ENCODE data around the gene S100A2.

Gene S100A2

DNA sequence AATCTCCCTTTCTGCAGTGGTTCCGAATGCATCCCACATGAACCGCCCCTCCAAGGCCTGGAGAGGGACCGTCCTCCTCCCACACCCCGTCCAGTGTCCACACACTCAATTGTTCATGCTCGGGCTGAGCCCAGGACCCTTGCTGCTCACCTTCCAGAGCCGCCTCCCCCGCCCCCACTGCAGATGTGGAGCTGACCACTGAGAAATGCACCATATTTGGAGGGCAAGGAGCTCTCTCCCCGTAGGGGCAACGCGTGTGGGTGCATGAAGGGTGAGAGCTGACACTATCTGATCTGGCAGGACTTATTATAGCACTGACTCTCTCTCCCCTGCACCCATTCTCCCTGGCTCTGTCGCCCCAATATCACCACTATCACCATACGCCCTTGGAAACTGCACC is 12.5 kb downstream of the S100A2 start:
- no peak for DNase-seq (ENCODE audit: low read depth, low spot score)
- no peak overlapping the region for H3K4me3 ChIP-seq (ENCODE audit: low read depth, low read length)
- ChIA-PET CTCF (interaction anchor here (1.8 to 9.1 kb wide), 5 partner anchors 11 to 21 kb away, joined by 7 to 92 read pairs (median 26); partner anchors contain the start of genes S100A2, S100A5 and S100A6), POLR2A (interaction anchor here (0.6 kb wide), 1 partner anchor 13 kb away, joined by 3 read pairs; no protein-coding TSS in a partner anchor)
- TF ChIP-seq, protein P1, sequence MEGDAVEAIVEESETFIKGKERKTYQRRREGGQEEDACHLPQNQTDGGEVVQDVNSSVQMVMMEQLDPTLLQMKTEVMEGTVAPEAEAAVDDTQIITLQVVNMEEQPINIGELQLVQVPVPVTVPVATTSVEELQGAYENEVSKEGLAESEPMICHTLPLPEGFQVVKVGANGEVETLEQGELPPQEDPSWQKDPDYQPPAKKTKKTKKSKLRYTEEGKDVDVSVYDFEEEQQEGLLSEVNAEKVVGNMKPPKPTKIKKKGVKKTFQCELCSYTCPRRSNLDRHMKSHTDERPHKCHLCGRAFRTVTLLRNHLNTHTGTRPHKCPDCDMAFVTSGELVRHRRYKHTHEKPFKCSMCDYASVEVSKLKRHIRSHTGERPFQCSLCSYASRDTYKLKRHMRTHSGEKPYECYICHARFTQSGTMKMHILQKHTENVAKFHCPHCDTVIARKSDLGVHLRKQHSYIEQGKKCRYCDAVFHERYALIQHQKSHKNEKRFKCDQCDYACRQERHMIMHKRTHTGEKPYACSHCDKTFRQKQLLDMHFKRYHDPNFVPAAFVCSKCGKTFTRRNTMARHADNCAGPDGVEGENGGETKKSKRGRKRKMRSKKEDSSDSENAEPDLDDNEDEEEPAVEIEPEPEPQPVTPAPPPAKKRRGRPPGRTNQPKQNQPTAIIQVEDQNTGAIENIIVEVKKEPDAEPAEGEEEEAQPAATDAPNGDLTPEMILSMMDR (IDR thresholded peaks at IDR 0.05; ENCODE audit: insufficient read depth, low read length, missing control alignments) = no peak

DNA sequence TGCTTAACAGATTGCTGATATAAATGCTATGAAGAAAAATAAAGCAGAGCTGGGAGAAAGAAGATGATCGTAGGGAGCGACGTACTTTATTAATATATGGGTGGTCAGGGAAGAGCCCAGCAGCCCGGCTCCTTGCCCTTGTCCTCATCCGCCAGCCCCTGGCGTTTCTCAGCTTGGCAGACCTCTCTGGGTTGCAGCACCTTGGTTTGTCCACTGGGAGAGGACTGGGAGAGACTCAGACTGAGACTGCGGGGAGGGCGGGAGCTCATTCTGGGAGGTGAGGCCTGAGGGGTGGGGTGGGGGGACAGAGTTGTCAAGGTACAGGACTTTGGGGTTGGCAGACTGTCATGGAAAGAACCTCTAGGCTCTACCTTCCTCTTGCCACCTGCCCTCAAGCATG is 13.3 kb downstream of the S100A2 start:
- POLR2A ChIA-PET = no interaction called here

DNA sequence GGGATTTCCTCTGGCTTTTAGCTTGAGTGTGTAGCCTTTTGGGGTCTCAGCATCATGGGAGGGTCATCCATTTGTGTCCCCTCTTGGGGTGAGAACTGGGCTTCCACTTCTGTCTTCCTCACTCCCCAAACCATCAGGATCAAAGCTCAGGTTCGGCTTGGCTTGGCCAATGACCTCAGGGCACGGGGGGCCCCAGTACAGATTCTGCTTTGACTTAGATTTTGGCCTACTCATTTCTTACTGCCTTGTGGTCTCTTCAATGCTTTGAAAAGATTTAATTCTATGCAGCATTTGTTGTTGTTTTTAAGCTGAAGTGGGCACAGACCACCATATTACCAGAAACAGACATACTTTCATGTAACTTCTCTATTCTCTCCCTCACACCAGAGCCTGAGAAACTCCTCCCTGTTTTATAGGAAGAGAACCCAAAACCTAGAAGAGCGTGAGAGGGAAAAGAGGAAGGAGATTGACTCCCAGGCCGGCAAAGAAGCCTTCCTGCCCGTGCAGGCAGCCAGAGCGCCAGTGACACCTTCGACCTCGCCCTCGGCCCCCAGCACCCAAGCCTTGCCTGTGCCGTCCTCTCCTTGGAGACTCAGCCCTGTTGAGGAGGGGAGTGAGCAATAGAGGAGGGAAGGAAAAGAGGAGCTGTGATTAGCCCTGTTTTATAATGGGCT is 14.7 kb downstream of the S100A2 start:
- DNase-seq (ENCODE audit: low read depth, low spot score) = no peak
- TF ChIP-seq, protein P1 (IDR thresholded peaks at IDR 0.05; ENCODE audit: insufficient read depth, low read length, missing control alignments) = no peak
- CTCF ChIA-PET = interaction anchor here (1.6 to 9.1 kb wide), 7 partner anchors 10 to 40 kb away, joined by 4 to 92 read pairs (median 17); partner anchors contain the start of genes S100A2 and S100A5
- POLR2A ChIA-PET = interaction anchor here (1.3 to 2.7 kb wide), 3 partner anchors 15 to 18 kb away, joined by 3 to 9 read pairs (median 7); partner anchors contain the start of gene S100A6
- H3K4me3 ChIP-seq (ENCODE audit: low read depth, low read length) = no peak overlapping the region

More for the DNA sequence above, 13.3 kb downstream of the S100A2 start:
- TF ChIP-seq, protein P1 (IDR thresholded peaks at IDR 0.05; ENCODE audit: insufficient read depth, low read length, missing control alignments) = no peak
- no peak for DNase-seq (ENCODE audit: low read depth, low spot score)
- no peak overlapping the region for H3K4me3 ChIP-seq (ENCODE audit: low read depth, low read length)
- CTCF ChIA-PET = interaction anchor here (1.6 to 9.1 kb wide), 7 partner anchors 11 to 42 kb away, joined by 4 to 92 read pairs (median 17); partner anchors contain the start of genes S100A2, S100A5 and S100A6

DNA sequence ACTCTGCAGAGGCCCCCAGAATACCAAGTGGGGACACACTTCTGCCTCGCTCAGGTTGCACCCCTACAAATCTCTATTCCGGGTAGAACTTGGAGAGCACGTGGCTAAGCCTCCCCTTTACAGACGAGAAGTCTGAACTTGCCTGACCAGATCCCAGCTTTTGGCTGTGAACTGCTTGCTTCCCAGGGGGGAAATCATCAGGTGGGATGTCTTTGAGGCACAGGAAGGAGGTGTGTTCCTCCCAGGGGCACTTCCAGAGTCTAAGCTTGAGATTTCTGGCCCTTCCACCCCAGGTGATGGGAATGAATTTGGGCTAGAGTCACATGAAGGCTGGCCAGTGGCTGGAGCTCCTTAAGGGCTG is 15.3 kb downstream of the S100A2 start:
- TF ChIP-seq, protein P1 (IDR thresholded peaks at IDR 0.05; ENCODE audit: insufficient read depth, low read length, missing control alignments) = no peak
- H3K4me3 ChIP-seq (ENCODE audit: low read depth, low read length) = no peak overlapping the region
- DNase-seq (ENCODE audit: low read depth, low spot score) = no peak
- ChIA-PET CTCF (interaction anchor here (1.6 to 9.1 kb wide), 4 partner anchors 13 to 40 kb away, joined by 17 to 92 read pairs (median 46); partner anchors contain the start of gene S100A2), POLR2A (interaction anchor here (2.2 to 2.7 kb wide), 2 partner anchors 16 to 17 kb away, joined by 7 to 9 read pairs; no protein-coding TSS in a partner anchor)

DNA sequence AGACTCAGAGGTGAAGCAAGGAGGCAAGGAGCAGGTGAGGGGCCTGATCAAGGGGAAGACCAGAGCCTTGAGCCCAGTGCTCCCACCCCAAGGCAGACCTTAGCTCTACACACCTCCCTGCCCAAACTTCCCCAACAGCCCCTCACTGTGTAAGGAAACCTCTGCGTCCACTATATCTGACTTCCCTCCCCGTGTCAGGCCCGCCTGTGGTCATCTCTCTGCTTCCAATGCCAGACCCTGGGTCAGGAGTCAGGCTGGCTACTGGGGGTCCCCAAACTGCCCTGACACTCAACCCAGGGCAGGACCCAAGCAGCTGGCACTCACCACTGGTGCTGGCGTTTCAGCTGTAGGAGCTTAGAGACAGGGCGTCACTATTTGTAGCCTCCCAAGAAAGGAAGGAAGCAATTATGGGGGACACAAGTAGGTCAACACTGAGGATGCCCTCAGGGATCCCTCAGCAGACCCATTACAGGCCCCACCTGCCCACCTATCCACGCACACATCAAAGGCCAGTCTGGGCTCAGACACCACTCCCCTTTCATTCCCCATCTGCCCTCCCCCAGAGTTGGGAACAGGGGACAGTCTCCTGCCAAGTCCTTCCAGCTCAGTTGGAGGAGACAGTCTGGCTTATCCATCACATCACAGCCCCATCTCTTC is 15.8 kb downstream of the S100A2 start:
- H3K4me3 ChIP-seq (ENCODE audit: low read depth, low read length) = no peak overlapping the region
- DNase-seq (ENCODE audit: low read depth, low spot score) = no peak
- TF ChIP-seq, protein P1 (IDR thresholded peaks at IDR 0.05; ENCODE audit: insufficient read depth, low read length, missing control alignments) = no peak
- CTCF ChIA-PET = interaction anchor here (1.6 to 9.1 kb wide), 4 partner anchors 14 to 39 kb away, joined by 17 to 92 read pairs (median 46); partner anchors contain the start of gene S100A2
- POLR2A ChIA-PET = interaction anchor here (2.2 to 2.7 kb wide), 2 partner anchors 16 kb away, joined by 7 to 9 read pairs; no protein-coding TSS in a partner anchor
